B cell (primary cell): ENCODE results near the gene NRGN. TPM values are rescaled to one million over a fixed set of nuclear protein-coding genes. Genes with fewer than 3 reads are reported as not detected.

Experiments used
- ATAC-seq: fragments of 200-7000 bp; cut with Tn5 transposase; one replicate; pipeline ENCODE4 v1.10.0; 2021; ENCODE audit warnings: low read depth, mild to moderate bottlenecking, moderate number of reproducible peaks, moderate library complexity
- CTCF ChIA-PET: fragments of 350-600 bp; sonication (Branson Sonifier 250); formaldehyde crosslinking; loops from one replicate; lab custom pipeline; 2021; ENCODE audit warnings: antibody characterized with exemption, inconsistent platforms; lab: Charles Lee
- POLR2A ChIA-PET: fragments of 350-600 bp; sonication (Branson Sonifier 250); formaldehyde crosslinking; loops from one replicate; lab custom pipeline; 2021; ENCODE audit warnings: antibody characterized with exemption; lab: Charles Lee
- DNase-seq: peaks from one replicate; pipeline ENCODE4 v3.0.0; 2013
- H2AFZ ChIP-seq: 2 replicates; pipeline ENCODE4 v1.6.1; 2012; ENCODE audit warnings: mild to moderate bottlenecking, low read depth, low read length; ENCODE audit not compliant: insufficient read depth, poor library complexity, severe bottlenecking
- H3K27ac ChIP-seq, 2 donors: 1 replicate in 1 of 2; 2 replicates in 1 of 2; pipeline ENCODE4 v1.5.1; 2012 to 2013; ENCODE audit warnings: low read length in 2 of 2, mild to moderate bottlenecking in 2 of 2, moderate library complexity in 1 of 2
- H3K27me3 ChIP-seq, 4 experiments: fragments of 200-600 bp in 1 of 4; sonication (generic) in 1 of 4; replicated peaks in 1 of 4; 1 replicate in 2 of 4; 2 replicates in 2 of 4; pipeline versions ENCODE4 v1.6.1 to v1.7.0; 2013 to 2016; ENCODE audit warnings: low read length in 3 of 4, mild to moderate bottlenecking in 2 of 4, mixed read lengths in 1 of 4, moderate library complexity in 1 of 4; ENCODE audit not compliant: insufficient read depth in 4 of 4, control insufficient read depth in 3 of 4; ENCODE audit errors: control extremely low read depth in 1 of 4
- H3K36me3 ChIP-seq, 2 experiments: replicated peaks in 1 of 2; 1 replicate in 1 of 2; 2 replicates in 1 of 2; pipeline versions ENCODE4 v1.6.1 to v1.7.1; 2013; ENCODE audit warnings: low read length in 1 of 2; ENCODE audit not compliant: insufficient read depth in 2 of 2, control insufficient read depth in 1 of 2; ENCODE audit errors: control extremely low read depth in 1 of 2, extremely low read depth in 1 of 2
- H3K4me1 ChIP-seq, 2 donors: fragments of 200-600 bp in 1 of 2; sonication (generic) in 1 of 2; 1 replicate in 1 of 2; 2 replicates in 1 of 2; pipeline versions ENCODE4 v1.5.1 to v1.6.1; 2013 to 2017; ENCODE audit warnings: low read length in 2 of 2; ENCODE audit not compliant: control insufficient read depth in 2 of 2, insufficient read depth in 2 of 2
- H3K4me2 ChIP-seq: replicated peaks from 2 replicates; pipeline ENCODE3; 2012; ENCODE audit warnings: mild to moderate bottlenecking, low read depth, low read length; ENCODE audit not compliant: poor library complexity, severe bottlenecking
- H3K4me3 ChIP-seq, 5 experiments: fragments of 200-600 bp in 1 of 5; sonication (generic) in 1 of 5; 1 replicate in 3 of 5; 2 replicates in 2 of 5; pipeline versions ENCODE4 v1.5.1 to v1.7.0; 2011 to 2016; ENCODE audit warnings: low read length in 4 of 5, mild to moderate bottlenecking in 4 of 5, low read depth in 2 of 5, control low read depth in 1 of 5, moderate library complexity in 1 of 5; ENCODE audit not compliant: insufficient read depth in 1 of 5; ENCODE audit errors: control extremely low read depth in 1 of 5, extremely low read depth in 1 of 5
- H3K79me2 ChIP-seq: fragments of 200-600 bp; sonication (generic); one replicate; pipeline ENCODE4 v1.6.0; 2016; ENCODE audit warnings: low read length; ENCODE audit not compliant: control insufficient read depth, insufficient read depth
- H3K9ac ChIP-seq: fragments of 200-600 bp; sonication (generic); 2 replicates; pipeline ENCODE4 v1.6.1; 2017; ENCODE audit warnings: mild to moderate bottlenecking, low read length, moderate library complexity
- H3K9me3 ChIP-seq, 3 donors: one replicate each; pipeline versions ENCODE4 v1.6.1 to v1.7.1; 2013; ENCODE audit warnings: low read length in 2 of 3; ENCODE audit not compliant: control insufficient read depth in 2 of 3, insufficient read depth in 1 of 3; ENCODE audit errors: control extremely low read depth in 1 of 3
- H4K20me1 ChIP-seq: 2 replicates; pipeline ENCODE4 v1.6.0; 2012; ENCODE audit warnings: mild to moderate bottlenecking, low read length; ENCODE audit not compliant: insufficient read depth, control insufficient read depth, poor library complexity, severe bottlenecking
- H3K27ac Mint-ChIP-seq: one replicate; pipeline ENCODE4 v1.8.0; 2021; ENCODE audit warnings: mixed read lengths
- H3K27me3 Mint-ChIP-seq: one replicate; pipeline ENCODE4 v1.8.0; 2021; ENCODE audit warnings: mixed read lengths
- H3K4me1 Mint-ChIP-seq: one replicate; pipeline ENCODE4 v1.8.0; 2021; ENCODE audit warnings: mixed read lengths
- H3K4me3 Mint-ChIP-seq: one replicate; pipeline ENCODE4 v1.8.0; 2021; ENCODE audit warnings: mixed read lengths
- H3K9me3 Mint-ChIP-seq: one replicate; pipeline ENCODE4 v1.8.0; 2022; ENCODE audit warnings: mixed read lengths; ENCODE audit not compliant: insufficient read depth
- EZH2 ChIP-seq: IDR thresholded peaks from 2 replicates; pipeline ENCODE4 v1.6.1; 2012; ENCODE audit warnings: borderline replicate concordance, low read depth, mild to moderate bottlenecking, moderate library complexity, low read length; ENCODE audit not compliant: insufficient read depth, poor library complexity, severe bottlenecking
- WGBS: methylation state at CpG from one replicate; pipeline ENCODE4 v1.1.5; 2013; ENCODE audit warnings: missing lambda C conversion rate; ENCODE audit not compliant: insufficient coverage; 5-methylcytosine and 5-hydroxymethylcytosine counted together
- intact Hi-C: fragments of 100-400 bp; cut with micrococcal nuclease; formaldehyde crosslinking; loops from one replicate; pipeline ENCODE4 v1.10.0; 2022
- polyA plus RNA-seq: library from polyadenylated mRNA; depleted of rRNA; stranded (reverse); fragments of >200 nt; gene quantifications from 2 replicates; pipeline ENCODE4 v1.2.3, GENCODE V29; 2012
- total RNA-seq, 2 donors: library from RNA; stranded (reverse); fragments of 120-200 nt in 1 of 2; gene quantifications; 1 replicate in 1 of 2; 2 replicates in 1 of 2; pipeline versions ENCODE4 v1.2.3 to v1.2.4, GENCODE V29; 2013 to 2022
- TF ChIP-seq, protein P1 (sequence below): fragments of 200-600 bp; IDR thresholded peaks from one replicate; pipeline ENCODE4 v1.8.0; 2022; ENCODE audit warnings: antibody characterized with exemption, mild to moderate bottlenecking

The NRGN gene
- total and polyA plus RNA-seq, 2 donors (not counting 1 experiment from before 2014, with no cell fraction given): 3.1 TPM; not detected in 1

GRCh38 chr11:124751741-124752470 is 12.2 kb downstream of the NRGN start, which contains the start of gene VSIG2:
Gene VSIG2, minus strand, starts transcription at chr11:124752255. Its CDS starts 118 bp downstream, at chr11:124752137.
- no peak for DNase-seq
- ATAC-seq: no peak

More at GRCh38 chr11:124751741-124752470, 12.2 kb downstream of the NRGN start, which contains the start of gene VSIG2:
- WGBS: 85% methylated on average over 27 of the region's 42 CpGs
- ChIA-PET CTCF (interaction anchor here (1.5 to 9.8 kb wide), 4 partner anchors 9 to 85 kb away, joined by 3 to 153 read pairs (median 13); partner anchors contain the start of gene ESAM), POLR2A (no interaction called here)
- no peak within 1 kb of the TSS for H3K4me2 ChIP-seq
- no peak within 1 kb of the TSS for H3K27ac ChIP-seq
- no peaks in the 10 kb centered on the region for H3K36me3 ChIP-seq
- intact Hi-C loops: no loop called here
- no peaks in the 10 kb centered on the region for H3K27me3 ChIP-seq
- TF ChIP-seq, protein P1, sequence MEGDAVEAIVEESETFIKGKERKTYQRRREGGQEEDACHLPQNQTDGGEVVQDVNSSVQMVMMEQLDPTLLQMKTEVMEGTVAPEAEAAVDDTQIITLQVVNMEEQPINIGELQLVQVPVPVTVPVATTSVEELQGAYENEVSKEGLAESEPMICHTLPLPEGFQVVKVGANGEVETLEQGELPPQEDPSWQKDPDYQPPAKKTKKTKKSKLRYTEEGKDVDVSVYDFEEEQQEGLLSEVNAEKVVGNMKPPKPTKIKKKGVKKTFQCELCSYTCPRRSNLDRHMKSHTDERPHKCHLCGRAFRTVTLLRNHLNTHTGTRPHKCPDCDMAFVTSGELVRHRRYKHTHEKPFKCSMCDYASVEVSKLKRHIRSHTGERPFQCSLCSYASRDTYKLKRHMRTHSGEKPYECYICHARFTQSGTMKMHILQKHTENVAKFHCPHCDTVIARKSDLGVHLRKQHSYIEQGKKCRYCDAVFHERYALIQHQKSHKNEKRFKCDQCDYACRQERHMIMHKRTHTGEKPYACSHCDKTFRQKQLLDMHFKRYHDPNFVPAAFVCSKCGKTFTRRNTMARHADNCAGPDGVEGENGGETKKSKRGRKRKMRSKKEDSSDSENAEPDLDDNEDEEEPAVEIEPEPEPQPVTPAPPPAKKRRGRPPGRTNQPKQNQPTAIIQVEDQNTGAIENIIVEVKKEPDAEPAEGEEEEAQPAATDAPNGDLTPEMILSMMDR: no peak
- TF ChIP-seq EZH2: no peak
- Mint-ChIP-seq H3K4me1 (peaks cover 28% of the 10 kb centered on the region), H3K4me3 (no peak within 1 kb of the TSS), H3K27me3 (peaks cover 4% of the 10 kb centered on the region), H3K9me3 (no peaks in the 10 kb centered on the region), H3K27ac (no peak within 1 kb of the TSS)
- H3K9ac ChIP-seq: no peak within 1 kb of the TSS
- no peak within 1 kb of the TSS for H2AFZ ChIP-seq
- no peaks in the 10 kb centered on the region for H4K20me1 ChIP-seq
- H3K4me3 ChIP-seq: no peak within 1 kb of the TSS
- H3K4me1 ChIP-seq: peaks cover 24 to 35% of the 10 kb centered on the region in 2 donors
- H3K9me3 ChIP-seq: no peaks in the 10 kb centered on the region
- peaks cover 8% of the 10 kb centered on the region for H3K79me2 ChIP-seq
